ENCODE results near the gene PRPSAP2. TPM values are rescaled to one million over a fixed set of nuclear protein-coding genes. Genes with fewer than 3 reads are reported as not detected.

Gene PRPSAP2
- total RNA-seq, 1 donor from 2014 or later = 62.8 TPM

DNA sequence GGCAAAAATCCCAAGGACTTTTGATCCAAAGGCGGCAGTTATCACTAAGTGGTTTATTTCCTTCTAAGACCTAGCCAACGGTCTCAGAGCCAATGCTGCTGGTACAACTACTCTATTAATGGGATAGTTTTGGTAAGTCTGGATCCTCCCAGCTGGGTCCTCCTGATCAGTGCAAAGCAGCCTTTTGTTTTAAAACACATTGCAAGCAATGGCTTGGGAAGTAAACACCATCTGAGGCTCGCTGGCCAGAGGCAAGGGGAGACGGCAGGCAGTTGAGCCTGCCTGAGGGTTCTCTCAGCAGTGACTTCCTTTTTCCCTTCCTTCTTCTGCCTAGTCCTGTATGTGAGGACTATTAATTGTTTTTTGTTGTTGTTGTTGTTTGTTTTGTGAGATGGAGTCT is 92.4 kb downstream of the PRPSAP2 start:
- POLR2A ChIA-PET = no interaction called here
- TF ChIP-seq, protein P1, sequence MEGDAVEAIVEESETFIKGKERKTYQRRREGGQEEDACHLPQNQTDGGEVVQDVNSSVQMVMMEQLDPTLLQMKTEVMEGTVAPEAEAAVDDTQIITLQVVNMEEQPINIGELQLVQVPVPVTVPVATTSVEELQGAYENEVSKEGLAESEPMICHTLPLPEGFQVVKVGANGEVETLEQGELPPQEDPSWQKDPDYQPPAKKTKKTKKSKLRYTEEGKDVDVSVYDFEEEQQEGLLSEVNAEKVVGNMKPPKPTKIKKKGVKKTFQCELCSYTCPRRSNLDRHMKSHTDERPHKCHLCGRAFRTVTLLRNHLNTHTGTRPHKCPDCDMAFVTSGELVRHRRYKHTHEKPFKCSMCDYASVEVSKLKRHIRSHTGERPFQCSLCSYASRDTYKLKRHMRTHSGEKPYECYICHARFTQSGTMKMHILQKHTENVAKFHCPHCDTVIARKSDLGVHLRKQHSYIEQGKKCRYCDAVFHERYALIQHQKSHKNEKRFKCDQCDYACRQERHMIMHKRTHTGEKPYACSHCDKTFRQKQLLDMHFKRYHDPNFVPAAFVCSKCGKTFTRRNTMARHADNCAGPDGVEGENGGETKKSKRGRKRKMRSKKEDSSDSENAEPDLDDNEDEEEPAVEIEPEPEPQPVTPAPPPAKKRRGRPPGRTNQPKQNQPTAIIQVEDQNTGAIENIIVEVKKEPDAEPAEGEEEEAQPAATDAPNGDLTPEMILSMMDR (IDR thresholded peaks at IDR 0.05) = no peak
- Mint-ChIP-seq H3K27ac (no peak overlapping the region), H3K4me1 (peaks cover 1% of the 10 kb centered on the region), H3K36me3 (ENCODE audit: low read depth) (no peaks in the 10 kb centered on the region), H3K9me3 (no peaks in the 10 kb centered on the region), H3K4me3 (no peak overlapping the region), H3K27me3 (peaks cover 24% of the 10 kb centered on the region)
- CTCF ChIA-PET = no interaction called here
- intact Hi-C loops (cut with micrococcal nuclease) = no loop called here
- ATAC-seq (ENCODE audit: low read depth) (no peak), DNase-seq (no peak)

- H3K4me1 Mint-ChIP-seq = peaks cover 4% of the 10 kb centered on the region
- TF ChIP-seq, protein P1 (IDR thresholded peaks at IDR 0.05) = no peak
- no peak for DNase-seq
- H3K27ac Mint-ChIP-seq = no peak overlapping the region
- intact Hi-C loops (cut with micrococcal nuclease) = no loop called here
- POLR2A ChIA-PET = no interaction called here
- H3K27me3 Mint-ChIP-seq = peaks cover 18% of the 10 kb centered on the region
- no peaks in the 10 kb centered on the region for H3K9me3 Mint-ChIP-seq
- H3K4me3 Mint-ChIP-seq = no peak overlapping the region
- CTCF ChIA-PET = no interaction called here
- H3K36me3 Mint-ChIP-seq (ENCODE audit: low read depth) = no peaks in the 10 kb centered on the region
- ATAC-seq (ENCODE audit: low read depth) = no peak
Observed at GRCh38 chr17:18950944-18951905, 93.3 kb downstream of the PRPSAP2 start.

DNA sequence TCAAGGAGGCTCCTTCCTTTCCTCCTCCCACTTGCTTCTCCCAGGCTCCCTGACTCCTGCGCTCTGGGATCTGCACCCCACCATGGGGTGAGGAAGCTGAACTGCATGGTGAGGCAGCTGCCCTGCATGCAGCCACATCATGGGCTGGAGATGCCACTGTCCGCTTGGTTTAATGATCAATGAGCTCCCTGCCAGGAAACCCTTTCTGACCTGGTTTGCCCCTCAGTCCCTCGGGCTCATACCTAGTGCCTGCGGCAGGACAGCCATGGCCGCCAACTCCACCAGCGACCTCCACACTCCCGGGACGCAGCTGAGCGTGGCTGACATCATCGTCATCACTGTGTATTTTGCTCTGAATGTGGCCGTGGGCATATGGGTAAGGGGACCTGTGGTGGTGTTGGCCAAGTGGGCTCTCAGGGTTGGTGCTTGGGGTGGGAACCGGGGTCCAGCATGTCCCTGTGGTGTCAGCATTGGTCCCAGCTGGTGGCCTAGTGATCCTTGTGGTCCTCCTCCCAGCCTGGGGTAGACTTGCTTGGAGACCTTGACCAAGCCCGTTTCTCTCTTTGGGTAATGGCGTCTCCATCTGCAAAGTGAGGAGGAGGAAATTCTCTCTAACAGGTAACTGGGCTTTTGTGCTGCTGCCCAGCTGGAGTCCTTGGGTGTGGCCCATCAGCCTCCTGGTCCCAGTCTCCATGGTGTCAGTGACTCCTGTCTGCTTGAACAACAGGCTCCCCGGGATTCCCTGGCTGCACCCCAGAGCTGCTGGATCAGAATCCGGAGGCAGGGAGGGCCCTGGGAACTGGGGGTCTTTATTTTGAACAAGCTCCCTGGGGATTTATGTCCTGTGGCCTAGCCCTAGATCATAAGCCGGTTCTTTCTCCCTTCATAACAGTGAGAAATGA is 94.3 kb downstream of the PRPSAP2 start, which contains the start of gene SLC5A10:
SLC5A10 (plus strand) TSS at position 225 of the 902 bp plus-strand sequence; CDS start at position 266, 41 bp downstream.
- H3K9me3 Mint-ChIP-seq = no peaks in the 10 kb centered on the region
- ATAC-seq (ENCODE audit: low read depth) = no peak
- H3K4me1 Mint-ChIP-seq = peaks cover 4% of the 10 kb centered on the region
- intact Hi-C loops (cut with micrococcal nuclease) = no loop called here
- peaks cover 10% of the 10 kb centered on the region for H3K27me3 Mint-ChIP-seq
- H3K27ac Mint-ChIP-seq = no peak within 1 kb of the TSS
- no peak for DNase-seq
- TF ChIP-seq, protein P1 (IDR thresholded peaks at IDR 0.05) = no peak
- POLR2A ChIA-PET = no interaction called here
- H3K36me3 Mint-ChIP-seq (ENCODE audit: low read depth) = no peaks in the 10 kb centered on the region
- CTCF ChIA-PET = no interaction called here
- H3K4me3 Mint-ChIP-seq = no peak within 1 kb of the TSS

GRCh38 chr17:18953231-18953728 is 95.3 kb downstream of the PRPSAP2 start:
- POLR2A ChIA-PET = no interaction called here
- TF ChIP-seq, protein P1 (IDR thresholded peaks at IDR 0.05) = no peak

More at GRCh38 chr17:18953231-18953728, 95.3 kb downstream of the PRPSAP2 start:
- CTCF ChIA-PET = no interaction called here
- ATAC-seq (ENCODE audit: low read depth) (no peak), DNase-seq (no peak)
- no peaks in the 10 kb centered on the region for H3K27me3 Mint-ChIP-seq
- intact Hi-C loops (cut with micrococcal nuclease) = no loop called here
- no peak overlapping the region for H3K27ac Mint-ChIP-seq
- H3K4me3 Mint-ChIP-seq = no peak overlapping the region
- no peaks in the 10 kb centered on the region for H3K36me3 Mint-ChIP-seq (ENCODE audit: low read depth)
- H3K4me1 Mint-ChIP-seq = peaks cover 4% of the 10 kb centered on the region
- no peaks in the 10 kb centered on the region for H3K9me3 Mint-ChIP-seq

Data from activated B cell treated with CpG ODN at 0.5 μM for 24 hours (primary cell).